ENCODE measurements around the gene TNNI3K. TPM values are rescaled to one million over a fixed set of nuclear protein-coding genes. Genes with fewer than 3 reads are reported as not detected.

The TNNI3K gene
- polyA plus RNA-seq, 1 donor from 2014 or later = 3.5 TPM

- Histone ChIP-seq H3F3A (ENCODE audit: insufficient read depth, low read length, poor library complexity, severe bottlenecking) (no peaks in the 10 kb centered on the region), H4K20me1 (ENCODE audit: insufficient read depth) (no peaks in the 10 kb centered on the region), H2AFZ (ENCODE audit: low read depth, low read length) (no peak overlapping the region), H3K9ac (ENCODE audit: low read length) (no peak overlapping the region), H3K27me3 (ENCODE audit: insufficient read depth, low read depth, low read length) (no peaks in the 10 kb centered on the region), H3K79me2 (replicated peaks; ENCODE audit: insufficient read depth, low read length) (no peaks in the 10 kb centered on the region), H3K9me2 (ENCODE audit: insufficient read depth, low read length) (no peaks in the 10 kb centered on the region), H3K36me3 (ENCODE audit: insufficient read depth, low read length) (no peaks in the 10 kb centered on the region), H3K27ac (ENCODE audit: low read length) (no peak overlapping the region), H3K9me3 (ENCODE audit: low read length) (no peaks in the 10 kb centered on the region), H3K4me3 (ENCODE audit: low read length) (no peak overlapping the region), H3K4me2 (ENCODE audit: low read length) (no peak overlapping the region)
- TF ChIP-seq SMC3 (conservative IDR thresholded peaks at IDR 0.05; ENCODE audit: poor library complexity) = no peak
- no peak for TF ChIP-seq RAD21 (conservative IDR thresholded peaks at IDR 0.05)
- no peak for TF ChIP-seq POLR2AphosphoS5 (IDR thresholded peaks at IDR 0.05)
- no peak for TF ChIP-seq EP300 (conservative IDR thresholded peaks at IDR 0.05; ENCODE audit: poor library complexity, severe bottlenecking)
- TF ChIP-seq CTCF (IDR thresholded peaks at IDR 0.05; ENCODE audit: poor library complexity, severe bottlenecking) = no peak
- TF ChIP-seq, protein P1, sequence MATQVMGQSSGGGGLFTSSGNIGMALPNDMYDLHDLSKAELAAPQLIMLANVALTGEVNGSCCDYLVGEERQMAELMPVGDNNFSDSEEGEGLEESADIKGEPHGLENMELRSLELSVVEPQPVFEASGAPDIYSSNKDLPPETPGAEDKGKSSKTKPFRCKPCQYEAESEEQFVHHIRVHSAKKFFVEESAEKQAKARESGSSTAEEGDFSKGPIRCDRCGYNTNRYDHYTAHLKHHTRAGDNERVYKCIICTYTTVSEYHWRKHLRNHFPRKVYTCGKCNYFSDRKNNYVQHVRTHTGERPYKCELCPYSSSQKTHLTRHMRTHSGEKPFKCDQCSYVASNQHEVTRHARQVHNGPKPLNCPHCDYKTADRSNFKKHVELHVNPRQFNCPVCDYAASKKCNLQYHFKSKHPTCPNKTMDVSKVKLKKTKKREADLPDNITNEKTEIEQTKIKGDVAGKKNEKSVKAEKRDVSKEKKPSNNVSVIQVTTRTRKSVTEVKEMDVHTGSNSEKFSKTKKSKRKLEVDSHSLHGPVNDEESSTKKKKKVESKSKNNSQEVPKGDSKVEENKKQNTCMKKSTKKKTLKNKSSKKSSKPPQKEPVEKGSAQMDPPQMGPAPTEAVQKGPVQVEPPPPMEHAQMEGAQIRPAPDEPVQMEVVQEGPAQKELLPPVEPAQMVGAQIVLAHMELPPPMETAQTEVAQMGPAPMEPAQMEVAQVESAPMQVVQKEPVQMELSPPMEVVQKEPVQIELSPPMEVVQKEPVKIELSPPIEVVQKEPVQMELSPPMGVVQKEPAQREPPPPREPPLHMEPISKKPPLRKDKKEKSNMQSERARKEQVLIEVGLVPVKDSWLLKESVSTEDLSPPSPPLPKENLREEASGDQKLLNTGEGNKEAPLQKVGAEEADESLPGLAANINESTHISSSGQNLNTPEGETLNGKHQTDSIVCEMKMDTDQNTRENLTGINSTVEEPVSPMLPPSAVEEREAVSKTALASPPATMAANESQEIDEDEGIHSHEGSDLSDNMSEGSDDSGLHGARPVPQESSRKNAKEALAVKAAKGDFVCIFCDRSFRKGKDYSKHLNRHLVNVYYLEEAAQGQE (IDR thresholded peaks at IDR 0.05; ENCODE audit: borderline replicate concordance) = no peak
- no peak for TF ChIP-seq EZH2 (IDR thresholded peaks at IDR 0.05; ENCODE audit: borderline replicate concordance, insufficient read depth, low read length, poor library complexity, severe bottlenecking)
- TF ChIP-seq MXI1 (conservative IDR thresholded peaks at IDR 0.05; ENCODE audit: poor library complexity, severe bottlenecking) = no peak
- no peak for TF ChIP-seq TAF1 (IDR thresholded peaks at IDR 0.05; ENCODE audit: low read depth)
Measured at GRCh38 chr1:74314438-74314837, 79.3 kb downstream of the TNNI3K start.

GRCh38 chr1:74316302-74316701 lies 81.1 kb downstream of the TNNI3K start:
- Histone ChIP-seq H3K9ac (ENCODE audit: low read length) (no peak overlapping the region), H3F3A (ENCODE audit: insufficient read depth, low read length, poor library complexity, severe bottlenecking) (no peaks in the 10 kb centered on the region), H4K20me1 (ENCODE audit: insufficient read depth) (no peaks in the 10 kb centered on the region), H3K4me2 (ENCODE audit: low read length) (no peak overlapping the region), H2AFZ (ENCODE audit: low read depth, low read length) (no peak overlapping the region), H3K9me3 (ENCODE audit: low read length) (no peaks in the 10 kb centered on the region), H3K9me2 (ENCODE audit: insufficient read depth, low read length) (no peaks in the 10 kb centered on the region), H3K4me3 (ENCODE audit: low read length) (no peak overlapping the region), H3K36me3 (ENCODE audit: insufficient read depth, low read length) (no peaks in the 10 kb centered on the region), H3K79me2 (replicated peaks; ENCODE audit: insufficient read depth, low read length) (no peaks in the 10 kb centered on the region), H3K27me3 (ENCODE audit: insufficient read depth, low read depth, low read length) (no peaks in the 10 kb centered on the region), H3K27ac (ENCODE audit: low read length) (no peak overlapping the region)
- no peak for TF ChIP-seq POLR2AphosphoS5 (IDR thresholded peaks at IDR 0.05)
- TF ChIP-seq TAF1 (IDR thresholded peaks at IDR 0.05; ENCODE audit: low read depth) = no peak
- no peak for TF ChIP-seq MXI1 (conservative IDR thresholded peaks at IDR 0.05; ENCODE audit: poor library complexity, severe bottlenecking)
- TF ChIP-seq CTCF (IDR thresholded peaks at IDR 0.05; ENCODE audit: poor library complexity, severe bottlenecking) = no peak

All from neural cell (in vitro differentiated cells).